ENCODE measurements around the gene GABRB3.

Gene GABRB3

GRCh38 chr15:26615188-26615926, 157.5 kb downstream of the GABRB3 start:
- Histone ChIP-seq H3K36me3 (replicated peaks) (no peaks in the 10 kb centered on the region), H3K4me3 (ENCODE audit: low read depth, low read length) (no peak overlapping the region), H3K27me3 (replicated peaks) (no peaks in the 10 kb centered on the region), H3K27ac (no peak overlapping the region)
- in situ Hi-C loops (cut with HindIII; ENCODE audit: low pct_ligation_motif_present, low sequenced_read_pairs): no loop called here
- DNase-seq: no peak
- no peak for TF ChIP-seq CTCF (IDR thresholded peaks at IDR 0.05; ENCODE audit: low read depth, low read length, missing control alignments)

- DNase-seq: no peak
- H3K27me3 ChIP-seq (replicated peaks): no peaks in the 10 kb centered on the region
- H3K4me3 ChIP-seq (ENCODE audit: low read depth, low read length): no peak overlapping the region
- in situ Hi-C loops (cut with HindIII; ENCODE audit: low pct_ligation_motif_present, low sequenced_read_pairs): no loop called here
- no peak overlapping the region for H3K27ac ChIP-seq
- TF ChIP-seq CTCF (IDR thresholded peaks at IDR 0.05; ENCODE audit: low read depth, low read length, missing control alignments): no peak
- H3K36me3 ChIP-seq (replicated peaks): no peaks in the 10 kb centered on the region
Observed at GRCh38 chr15:26614734-26615133, 158.1 kb downstream of the GABRB3 start.

GRCh38 chr15:26598704-26599103, 174.2 kb downstream of the GABRB3 start:
- TF ChIP-seq CTCF (IDR thresholded peaks at IDR 0.05; ENCODE audit: low read depth, low read length, missing control alignments): no peak
- no peak for DNase-seq
- Histone ChIP-seq H3K4me3 (ENCODE audit: low read depth, low read length) (no peak overlapping the region), H3K36me3 (replicated peaks) (no peaks in the 10 kb centered on the region), H3K27ac (no peak overlapping the region), H3K27me3 (replicated peaks) (no peaks in the 10 kb centered on the region)
- in situ Hi-C loops (cut with HindIII; ENCODE audit: low pct_ligation_motif_present, low sequenced_read_pairs): no loop called here

GRCh38 chr15:26595611-26596010, 177.3 kb downstream of the GABRB3 start:
- Histone ChIP-seq H3K27me3 (replicated peaks) (no peaks in the 10 kb centered on the region), H3K4me3 (ENCODE audit: low read depth, low read length) (no peak overlapping the region), H3K27ac (no peak overlapping the region), H3K36me3 (replicated peaks) (no peaks in the 10 kb centered on the region)
- no peak for DNase-seq
- no peak for TF ChIP-seq CTCF (IDR thresholded peaks at IDR 0.05; ENCODE audit: low read depth, low read length, missing control alignments)
- in situ Hi-C loops (cut with HindIII; ENCODE audit: low pct_ligation_motif_present, low sequenced_read_pairs): no loop called here

- Histone ChIP-seq H3K36me3 (replicated peaks) (no peaks in the 10 kb centered on the region), H3K27ac (no peak overlapping the region), H3K4me3 (ENCODE audit: low read depth, low read length) (no peak overlapping the region), H3K27me3 (replicated peaks) (no peaks in the 10 kb centered on the region)
- no peak for TF ChIP-seq CTCF (IDR thresholded peaks at IDR 0.05; ENCODE audit: low read depth, low read length, missing control alignments)
- in situ Hi-C loops (cut with HindIII; ENCODE audit: low pct_ligation_motif_present, low sequenced_read_pairs): no loop called here
- DNase-seq: no peak
Observed at GRCh38 chr15:26590676-26591075, 182.2 kb downstream of the GABRB3 start.

- Histone ChIP-seq H3K4me3 (ENCODE audit: low read depth, low read length) (no peak overlapping the region), H3K36me3 (replicated peaks) (no peaks in the 10 kb centered on the region), H3K27ac (no peak overlapping the region), H3K27me3 (replicated peaks) (no peaks in the 10 kb centered on the region)
- in situ Hi-C loops (cut with HindIII; ENCODE audit: low pct_ligation_motif_present, low sequenced_read_pairs): no loop called here
- DNase-seq: no peak
- TF ChIP-seq CTCF (IDR thresholded peaks at IDR 0.05; ENCODE audit: low read depth, low read length, missing control alignments): no peak
Observed at GRCh38 chr15:26582840-26583239, 190.0 kb downstream of the GABRB3 start.
